HL-60 (cell line): ENCODE measurements around the gene BAIAP2.

Source experiments
- CTCF ChIP-seq: IDR thresholded peaks from one replicate; pipeline ENCODE4 v1.5.1; 2011; ENCODE audit warnings: low read length, control low read depth, inconsistent platforms; ENCODE audit not compliant: insufficient read depth
- POLR2AphosphoS5 ChIP-seq: IDR thresholded peaks from 2 replicates; pipeline ENCODE4 v1.6.1; 2012; ENCODE audit warnings: low read depth
- REST ChIP-seq: IDR thresholded peaks from 2 replicates; pipeline ENCODE4 v1.6.1; 2012; ENCODE audit warnings: low read depth; ENCODE audit not compliant: insufficient replicate concordance

GRCh38 chr17:81060416-81060815, 25.5 kb downstream of the BAIAP2 start:
- TF ChIP-seq CTCF, result no peak
- no peak for TF ChIP-seq POLR2AphosphoS5
- no peak for TF ChIP-seq REST
